ENCODE results near the gene CD151. TPM values are rescaled to one million over a fixed set of nuclear protein-coding genes. Genes with fewer than 3 reads are reported as not detected.
A peak's percentile ranks its signal among the peaks of the same experiment; 100 is the strongest.

The CD151 gene
- total and polyA plus RNA-seq, 4 donors = 31.6 to 264 (median 124) TPM

GRCh38 chr11:827146-827896 is 5.4 kb upstream of the CD151 start:
- peak; percentile 78 for TF ChIP-seq NR2F2 (IDR thresholded peaks at IDR 0.05)
- no peak for TF ChIP-seq RAD21 (IDR thresholded peaks at IDR 0.05)
- TF ChIP-seq, protein P1, sequence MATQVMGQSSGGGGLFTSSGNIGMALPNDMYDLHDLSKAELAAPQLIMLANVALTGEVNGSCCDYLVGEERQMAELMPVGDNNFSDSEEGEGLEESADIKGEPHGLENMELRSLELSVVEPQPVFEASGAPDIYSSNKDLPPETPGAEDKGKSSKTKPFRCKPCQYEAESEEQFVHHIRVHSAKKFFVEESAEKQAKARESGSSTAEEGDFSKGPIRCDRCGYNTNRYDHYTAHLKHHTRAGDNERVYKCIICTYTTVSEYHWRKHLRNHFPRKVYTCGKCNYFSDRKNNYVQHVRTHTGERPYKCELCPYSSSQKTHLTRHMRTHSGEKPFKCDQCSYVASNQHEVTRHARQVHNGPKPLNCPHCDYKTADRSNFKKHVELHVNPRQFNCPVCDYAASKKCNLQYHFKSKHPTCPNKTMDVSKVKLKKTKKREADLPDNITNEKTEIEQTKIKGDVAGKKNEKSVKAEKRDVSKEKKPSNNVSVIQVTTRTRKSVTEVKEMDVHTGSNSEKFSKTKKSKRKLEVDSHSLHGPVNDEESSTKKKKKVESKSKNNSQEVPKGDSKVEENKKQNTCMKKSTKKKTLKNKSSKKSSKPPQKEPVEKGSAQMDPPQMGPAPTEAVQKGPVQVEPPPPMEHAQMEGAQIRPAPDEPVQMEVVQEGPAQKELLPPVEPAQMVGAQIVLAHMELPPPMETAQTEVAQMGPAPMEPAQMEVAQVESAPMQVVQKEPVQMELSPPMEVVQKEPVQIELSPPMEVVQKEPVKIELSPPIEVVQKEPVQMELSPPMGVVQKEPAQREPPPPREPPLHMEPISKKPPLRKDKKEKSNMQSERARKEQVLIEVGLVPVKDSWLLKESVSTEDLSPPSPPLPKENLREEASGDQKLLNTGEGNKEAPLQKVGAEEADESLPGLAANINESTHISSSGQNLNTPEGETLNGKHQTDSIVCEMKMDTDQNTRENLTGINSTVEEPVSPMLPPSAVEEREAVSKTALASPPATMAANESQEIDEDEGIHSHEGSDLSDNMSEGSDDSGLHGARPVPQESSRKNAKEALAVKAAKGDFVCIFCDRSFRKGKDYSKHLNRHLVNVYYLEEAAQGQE (IDR thresholded peaks at IDR 0.05) = no peak
- TF ChIP-seq SP1 (IDR thresholded peaks at IDR 0.05) = peak; percentile 6

GRCh38 chr11:827897-828192 is 4.9 kb upstream of the CD151 start, which contains the start of gene CRACR2B:
Gene CRACR2B (plus strand): TSS chr11:827919. CDS start chr11:828608, 689 bp downstream.
- Histone ChIP-seq H3K4me1 (ENCODE audit: control insufficient read depth in 4 of 4, insufficient read depth in 4 of 4, low read length in 3 of 4) (peaks cover 57 to 91% (median 71%) of the 10 kb centered on the region in 4 donors), H3K27ac (ENCODE audit: low read depth in 1 of 2, low read length in 2 of 2) (peak within 1 kb of the TSS in 1 of 2 donors; percentile 16), H3K36me3 (ENCODE audit: control insufficient read depth in 4 of 4, insufficient read depth in 3 of 4, low read depth in 1 of 4, low read length in 3 of 4) (peaks cover 0 to 11% (median 3%) of the 10 kb centered on the region in 4 donors), H3K9me3 (ENCODE audit: control insufficient read depth in 4 of 4, low read length in 3 of 4) (no peaks in the 10 kb centered on the region), H3K4me3 (ENCODE audit: low read depth in 1 of 3, low read length in 3 of 3) (peak within 1 kb of the TSS in 1 of 3 donors; percentile 51), H3K9ac (ENCODE audit: low read depth in 1 of 2, low read length in 2 of 2) (no peak within 1 kb of the TSS), H3K27me3 (ENCODE audit: control insufficient read depth in 4 of 4, insufficient read depth in 4 of 4, low read length in 3 of 4) (no peaks in the 10 kb centered on the region)
- TF ChIP-seq, protein P2, sequence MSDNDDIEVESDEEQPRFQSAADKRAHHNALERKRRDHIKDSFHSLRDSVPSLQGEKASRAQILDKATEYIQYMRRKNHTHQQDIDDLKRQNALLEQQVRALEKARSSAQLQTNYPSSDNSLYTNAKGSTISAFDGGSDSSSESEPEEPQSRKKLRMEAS (IDR thresholded peaks at IDR 0.05) = no peak
- TF ChIP-seq RAD21 (IDR thresholded peaks at IDR 0.05) (no peak), GABPA (IDR thresholded peaks at IDR 0.05 in 1 of 2, conservative IDR thresholded peaks at IDR 0.05 in 1 of 2) (no peak), SP1 (IDR thresholded peaks at IDR 0.05) (no peak), HNF4G (IDR thresholded peaks at IDR 0.05) (no peak), NR2F2 (IDR thresholded peaks at IDR 0.05) (no peak), EGR1 (IDR thresholded peaks at IDR 0.05; ENCODE audit: low read depth in 2 of 2) (no peak), CTCF (IDR thresholded peaks at IDR 0.05; ENCODE audit: low read depth, low read length, missing input control) (no peak), TAF1 (conservative IDR thresholded peaks at IDR 0.05) (no peak), YY1 (IDR thresholded peaks at IDR 0.05) (no peak), ATF3 (IDR thresholded peaks at IDR 0.05) (no peak), FOXA2 (IDR thresholded peaks at IDR 0.05) (no peak), FOXA1 (IDR thresholded peaks at IDR 0.05) (no peak), JUND (IDR thresholded peaks at IDR 0.05) (no peak), RXRA (IDR thresholded peaks at IDR 0.05) (no peak), HNF4A (conservative IDR thresholded peaks at IDR 0.05) (no peak)
- TF ChIP-seq, protein P1 (IDR thresholded peaks at IDR 0.05) = no peak
- TF ChIP-seq, protein P3, sequence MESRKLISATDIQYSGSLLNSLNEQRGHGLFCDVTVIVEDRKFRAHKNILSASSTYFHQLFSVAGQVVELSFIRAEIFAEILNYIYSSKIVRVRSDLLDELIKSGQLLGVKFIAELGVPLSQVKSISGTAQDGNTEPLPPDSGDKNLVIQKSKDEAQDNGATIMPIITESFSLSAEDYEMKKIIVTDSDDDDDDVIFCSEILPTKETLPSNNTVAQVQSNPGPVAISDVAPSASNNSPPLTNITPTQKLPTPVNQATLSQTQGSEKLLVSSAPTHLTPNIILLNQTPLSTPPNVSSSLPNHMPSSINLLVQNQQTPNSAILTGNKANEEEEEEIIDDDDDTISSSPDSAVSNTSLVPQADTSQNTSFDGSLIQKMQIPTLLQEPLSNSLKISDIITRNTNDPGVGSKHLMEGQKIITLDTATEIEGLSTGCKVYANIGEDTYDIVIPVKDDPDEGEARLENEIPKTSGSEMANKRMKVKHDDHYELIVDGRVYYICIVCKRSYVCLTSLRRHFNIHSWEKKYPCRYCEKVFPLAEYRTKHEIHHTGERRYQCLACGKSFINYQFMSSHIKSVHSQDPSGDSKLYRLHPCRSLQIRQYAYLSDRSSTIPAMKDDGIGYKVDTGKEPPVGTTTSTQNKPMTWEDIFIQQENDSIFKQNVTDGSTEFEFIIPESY (IDR thresholded peaks at IDR 0.05) = no peak
- WGBS = 67% methylated on average over 5 of the region's 5 CpGs
- DNase-seq (ENCODE audit: low spot score) = no peak

More at GRCh38 chr11:827146-827896, 5.4 kb upstream of the CD151 start:
- Histone ChIP-seq H3K4me1 (ENCODE audit: control insufficient read depth in 4 of 4, insufficient read depth in 4 of 4, low read length in 3 of 4) (peaks cover 57 to 91% (median 71%) of the 10 kb centered on the region in 4 donors), H3K9ac (ENCODE audit: low read depth in 1 of 2, low read length in 2 of 2) (no peak overlapping the region), H3K27ac (ENCODE audit: low read depth in 1 of 2, low read length in 2 of 2) (peak overlapping the region in 1 of 2 donors; percentile 16), H3K27me3 (ENCODE audit: control insufficient read depth in 4 of 4, insufficient read depth in 4 of 4, low read length in 3 of 4) (no peaks in the 10 kb centered on the region), H3K9me3 (ENCODE audit: control insufficient read depth in 4 of 4, low read length in 3 of 4) (no peaks in the 10 kb centered on the region), H3K36me3 (ENCODE audit: control insufficient read depth in 4 of 4, insufficient read depth in 3 of 4, low read depth in 1 of 4, low read length in 3 of 4) (peaks cover 0 to 12% (median 3%) of the 10 kb centered on the region in 4 donors), H3K4me3 (ENCODE audit: low read depth in 1 of 3, low read length in 3 of 3) (peak overlapping the region in 1 of 3 donors; percentile 51)
- DNase-seq (ENCODE audit: low spot score) = no peak
- 11% methylated on average over 66 of the region's 66 CpGs for WGBS

Measured in liver (tissue), 9 donors.